H9 (cell line): Measurements from ENCODE around the gene AR. TPM values are rescaled to one million over a fixed set of nuclear protein-coding genes. Genes with fewer than 3 reads are reported as not detected.

Experiments
- DNase-seq: peaks from one replicate; pipeline ENCODE4 v3.0.0-alpha.2; 2017
- H2AFZ ChIP-seq: one replicate; pipeline ENCODE4 v1.6.1; 2013; ENCODE audit warnings: mild to moderate bottlenecking, low read length, control low read depth, moderate library complexity
- H2AK5ac ChIP-seq: 2 replicates; pipeline ENCODE4 v1.6.1; 2013; ENCODE audit warnings: low read length, control low read depth, mixed read lengths; ENCODE audit not compliant: insufficient read length
- H2BK120ac ChIP-seq: one replicate; pipeline ENCODE4 v1.6.1; 2013; ENCODE audit warnings: low read depth, mild to moderate bottlenecking, low read length, control low read depth, inconsistent platforms; ENCODE audit not compliant: poor library complexity, severe bottlenecking
- H2BK12ac ChIP-seq: 2 replicates; pipeline ENCODE4 v1.6.1; 2013; ENCODE audit warnings: low read length, control low read depth, mixed read lengths, low read depth; ENCODE audit not compliant: insufficient read length
- H2BK15ac ChIP-seq: 2 replicates; pipeline ENCODE4 v1.6.1; 2013; ENCODE audit warnings: low read depth, low read length, control low read depth
- H2BK20ac ChIP-seq: one replicate; pipeline ENCODE4 v1.6.1; 2013; ENCODE audit warnings: low read depth, mild to moderate bottlenecking, low read length, control low read depth, inconsistent platforms; ENCODE audit not compliant: poor library complexity, severe bottlenecking
- H2BK5ac ChIP-seq: 2 replicates; pipeline ENCODE4 v1.6.1; 2013; ENCODE audit warnings: low read length, control low read depth, mixed read lengths; ENCODE audit not compliant: insufficient read length
- H3K14ac ChIP-seq: 2 replicates; pipeline ENCODE4 v1.6.1; 2013; ENCODE audit warnings: low read length, control low read depth; ENCODE audit not compliant: insufficient read depth
- H3K18ac ChIP-seq: 2 replicates; pipeline ENCODE4 v1.6.1; 2013; ENCODE audit warnings: low read depth, mild to moderate bottlenecking, mixed read lengths, low read length, control low read depth; ENCODE audit not compliant: insufficient read length
- H3K23ac ChIP-seq: 2 replicates; pipeline ENCODE4 v1.6.1; 2013; ENCODE audit warnings: low read length, control low read depth, mixed read lengths, low read depth; ENCODE audit not compliant: insufficient read length
- H3K23me2 ChIP-seq: 2 replicates; pipeline ENCODE4 v1.6.1; 2013; ENCODE audit warnings: low read depth, mild to moderate bottlenecking, mixed read lengths, low read length, control low read depth; ENCODE audit not compliant: insufficient read length, poor library complexity, severe bottlenecking
- H3K27ac ChIP-seq: 2 replicates; pipeline ENCODE4 v1.5.1; 2013; ENCODE audit warnings: low read length, control low read depth, mixed read lengths, low read depth; ENCODE audit not compliant: insufficient read length
- H3K27me3 ChIP-seq: 2 replicates; pipeline ENCODE4 v1.6.1; 2013; ENCODE audit warnings: low read length, control low read depth, inconsistent platforms; ENCODE audit not compliant: insufficient read depth
- H3K4ac ChIP-seq: 2 replicates; pipeline ENCODE4 v1.6.1; 2013; ENCODE audit warnings: low read depth, mild to moderate bottlenecking, control low read depth, inconsistent platforms, low read length, moderate library complexity
- H3K4me1 ChIP-seq: 2 replicates; pipeline ENCODE4 v1.6.1; 2013; ENCODE audit warnings: low read length, control low read depth, inconsistent platforms; ENCODE audit not compliant: insufficient read depth
- H3K4me2 ChIP-seq: 2 replicates; pipeline ENCODE4 v1.6.1; 2013; ENCODE audit warnings: low read length, control low read depth, mixed read lengths; ENCODE audit not compliant: insufficient read length, insufficient read depth
- H3K56ac ChIP-seq: 2 replicates; pipeline ENCODE4 v1.6.1; 2013; ENCODE audit warnings: low read depth, mild to moderate bottlenecking, mixed read lengths, low read length, control low read depth; ENCODE audit not compliant: insufficient read length
- H3K79me1 ChIP-seq: 2 replicates; pipeline ENCODE4 v1.6.1; 2013; ENCODE audit warnings: low read depth, mild to moderate bottlenecking, moderate library complexity, low read length, control low read depth, inconsistent platforms; ENCODE audit not compliant: insufficient read depth, poor library complexity, severe bottlenecking
- H3K79me2 ChIP-seq: 2 replicates; pipeline ENCODE4 v1.6.1; 2013; ENCODE audit warnings: low read length, control low read depth, inconsistent platforms; ENCODE audit not compliant: insufficient read depth
- H3K9ac ChIP-seq: 2 replicates; pipeline ENCODE4 v1.6.1; 2013; ENCODE audit warnings: low read length, control low read depth, mixed read lengths; ENCODE audit not compliant: insufficient read length; ENCODE audit errors: extremely low read depth
- H3K9me3 ChIP-seq: one replicate; pipeline ENCODE4 v1.6.1; 2013; ENCODE audit warnings: low read depth, low read length, inconsistent platforms; ENCODE audit not compliant: control insufficient read depth
- H3T11ph ChIP-seq: one replicate; pipeline ENCODE4 v1.6.1; 2013; ENCODE audit warnings: mild to moderate bottlenecking, low read length, control low read depth, inconsistent platforms
- H4K20me1 ChIP-seq: one replicate; pipeline ENCODE4 v1.6.1; 2013; ENCODE audit not compliant: control insufficient read depth, insufficient read length, insufficient read depth
- H4K5ac ChIP-seq: 2 replicates; pipeline ENCODE4 v1.6.1; 2013; ENCODE audit warnings: low read depth, mild to moderate bottlenecking, mixed read lengths, low read length, control low read depth; ENCODE audit not compliant: insufficient read length
- H4K8ac ChIP-seq: replicated peaks from 2 replicates; pipeline ENCODE4 v1.6.1; 2013; ENCODE audit warnings: low read length, control low read depth, mixed read lengths, low read depth; ENCODE audit not compliant: insufficient read length
- H4K91ac ChIP-seq: 2 replicates; pipeline ENCODE4 v1.6.1; 2013; ENCODE audit warnings: low read depth, mild to moderate bottlenecking, moderate library complexity, mixed read lengths, low read length, control low read depth; ENCODE audit not compliant: insufficient read length
- H3K27ac Mint-ChIP-seq, 3 experiments: 2 replicates in 2 of 3; 3 replicates in 1 of 3; pipeline ENCODE4 v1.8.0; 2020 to 2021; ENCODE audit warnings: mixed read lengths in 3 of 3, mild to moderate bottlenecking in 1 of 3, moderate library complexity in 1 of 3
- H3K27me3 Mint-ChIP-seq: 2 replicates; pipeline ENCODE4 v1.8.0; 2021; ENCODE audit warnings: low read depth, mild to moderate bottlenecking, moderate library complexity, mixed read lengths
- H3K36me3 Mint-ChIP-seq, 3 experiments: 2 replicates in 2 of 3; 3 replicates in 1 of 3; pipeline ENCODE4 v1.8.0; 2020 to 2021; ENCODE audit warnings: low read depth in 3 of 3, mixed read lengths in 3 of 3; ENCODE audit not compliant: insufficient read depth in 1 of 3
- H3K4me1 Mint-ChIP-seq, 2 experiments: 2 replicates each; pipeline ENCODE4 v1.8.0; 2020; ENCODE audit warnings: mixed read lengths in 2 of 2
- H3K4me3 Mint-ChIP-seq, 2 experiments: 2 replicates in 1 of 2; 3 replicates in 1 of 2; pipeline ENCODE4 v1.8.0; 2020 to 2021; ENCODE audit warnings: mild to moderate bottlenecking in 2 of 2, mixed read lengths in 2 of 2, moderate library complexity in 1 of 2
- H3K9me3 Mint-ChIP-seq, 2 experiments: 2 replicates in 1 of 2; 3 replicates in 1 of 2; pipeline ENCODE4 v1.8.0; 2020; ENCODE audit warnings: mild to moderate bottlenecking in 2 of 2, mixed read lengths in 2 of 2, moderate library complexity in 1 of 2
- WGBS: extraction: QIAGEN DNeasy Blood & Tissue Kit; methylation state at CpG from one replicate; pipeline ENCODE4 v1.1.7; 2013; ENCODE audit warnings: missing lambda C conversion rate, low lambda C conversion rate, mixed read lengths; ENCODE audit not compliant: insufficient read length; ENCODE audit errors: extremely low coverage; 5-methylcytosine and 5-hydroxymethylcytosine counted together
- total RNA-seq: library from RNA; stranded (reverse); gene quantifications from 2 replicates; pipeline ENCODE4 v1.2.1, GENCODE V29; 2021
- TF ChIP-seq, protein P1 (sequence below): fragments of 200-600 bp; sonication (generic); conservative IDR thresholded peaks from 3 replicates; pipeline ENCODE4 v1.8.0; 2021; ENCODE audit warnings: antibody characterized with exemption, mild to moderate bottlenecking

The AR gene
- total RNA-seq, 1 experiment from 2014 or later = 3.5 TPM

DNA sequence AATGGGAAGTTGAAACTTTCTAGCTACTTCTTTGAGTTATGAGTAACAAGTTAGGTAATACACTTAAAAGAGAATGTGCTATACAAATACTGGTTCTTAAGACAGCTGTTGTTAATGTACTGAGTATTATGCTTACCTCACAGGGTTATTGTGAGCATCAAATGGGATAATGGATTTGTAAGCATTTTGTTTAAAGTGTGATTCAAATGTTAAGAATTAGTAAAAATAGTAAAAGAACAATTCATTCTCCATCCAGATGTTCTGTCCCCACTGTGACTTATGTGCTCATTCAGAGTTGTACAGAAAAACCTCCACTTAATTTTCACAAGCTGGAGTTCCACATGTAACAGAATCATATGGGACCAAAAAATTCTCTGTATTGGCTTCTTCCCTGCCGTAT, 63.6 kb downstream of the AR start:
- Histone ChIP-seq H3K27ac (no peak overlapping the region), H3K4me1 (peaks cover 2% of the 10 kb centered on the region; the same call in 1 of the 2 replicates), H2BK20ac (no peak overlapping the region), H2AFZ (no peak overlapping the region), H3K23ac (no peak overlapping the region), H3K4ac (no peak overlapping the region), H3K9ac (no peak overlapping the region), H2BK15ac (no peak overlapping the region), H3K79me2 (no peaks in the 10 kb centered on the region), H2AK5ac (no peak overlapping the region), H3K56ac (no peak overlapping the region), H3K27me3 (no peaks in the 10 kb centered on the region), H2BK5ac (no peak overlapping the region), H2BK120ac (no peak overlapping the region), H3T11ph (no peak overlapping the region), H4K91ac (no peak overlapping the region), H3K14ac (no peak overlapping the region), H3K9me3 (peaks cover 15% of the 10 kb centered on the region), H3K4me2 (no peak overlapping the region), H3K18ac (no peak overlapping the region), H4K5ac (no peak overlapping the region), H3K23me2 (no peaks in the 10 kb centered on the region), H4K20me1 (no peaks in the 10 kb centered on the region), H3K79me1 (no peaks in the 10 kb centered on the region), H4K8ac (no peak overlapping the region), H2BK12ac (no peak overlapping the region)
- Mint-ChIP-seq H3K27ac (no peak overlapping the region), H3K4me3 (no peak overlapping the region), H3K4me1 (peaks cover 9% of the 10 kb centered on the region in 2 experiments), H3K36me3 (peaks cover 0 to 1% (median 0%) of the 10 kb centered on the region in 3 experiments; a peak in 1 of 7 replicates), H3K9me3 (peaks cover 38 to 45% of the 10 kb centered on the region in 2 experiments), H3K27me3 (no peaks in the 10 kb centered on the region)
- no CpG with 5 or more reads among the region's 1 CpG for WGBS
- TF ChIP-seq, protein P1, sequence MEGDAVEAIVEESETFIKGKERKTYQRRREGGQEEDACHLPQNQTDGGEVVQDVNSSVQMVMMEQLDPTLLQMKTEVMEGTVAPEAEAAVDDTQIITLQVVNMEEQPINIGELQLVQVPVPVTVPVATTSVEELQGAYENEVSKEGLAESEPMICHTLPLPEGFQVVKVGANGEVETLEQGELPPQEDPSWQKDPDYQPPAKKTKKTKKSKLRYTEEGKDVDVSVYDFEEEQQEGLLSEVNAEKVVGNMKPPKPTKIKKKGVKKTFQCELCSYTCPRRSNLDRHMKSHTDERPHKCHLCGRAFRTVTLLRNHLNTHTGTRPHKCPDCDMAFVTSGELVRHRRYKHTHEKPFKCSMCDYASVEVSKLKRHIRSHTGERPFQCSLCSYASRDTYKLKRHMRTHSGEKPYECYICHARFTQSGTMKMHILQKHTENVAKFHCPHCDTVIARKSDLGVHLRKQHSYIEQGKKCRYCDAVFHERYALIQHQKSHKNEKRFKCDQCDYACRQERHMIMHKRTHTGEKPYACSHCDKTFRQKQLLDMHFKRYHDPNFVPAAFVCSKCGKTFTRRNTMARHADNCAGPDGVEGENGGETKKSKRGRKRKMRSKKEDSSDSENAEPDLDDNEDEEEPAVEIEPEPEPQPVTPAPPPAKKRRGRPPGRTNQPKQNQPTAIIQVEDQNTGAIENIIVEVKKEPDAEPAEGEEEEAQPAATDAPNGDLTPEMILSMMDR = no peak
- DNase-seq = no peak
